Neural crest cell (in vitro differentiated cells): ENCODE data around the gene FST. TPM values are rescaled to one million over a fixed set of nuclear protein-coding genes. Genes with fewer than 3 reads are reported as not detected.

ENCODE experiments used
- DNase-seq: peaks from one replicate; pipeline ENCODE4 v3.0.0; 2021; ENCODE audit warnings: low read depth, mixed read lengths, low spot score
- H3K27ac Mint-ChIP-seq: one replicate; pipeline ENCODE4 v1.8.0; 2021; ENCODE audit warnings: mild to moderate bottlenecking, mixed read lengths; ENCODE audit not compliant: unreplicated experiment
- H3K27me3 Mint-ChIP-seq: 2 replicates; pipeline ENCODE4 v1.8.0; 2021; ENCODE audit warnings: low read depth, mild to moderate bottlenecking, mixed read lengths
- H3K36me3 Mint-ChIP-seq: 2 replicates; pipeline ENCODE4 v1.8.0; 2021; ENCODE audit warnings: low read depth, mild to moderate bottlenecking, mixed read lengths
- H3K4me1 Mint-ChIP-seq: 2 replicates; pipeline ENCODE4 v1.8.0; 2021; ENCODE audit warnings: mixed read lengths
- H3K4me3 Mint-ChIP-seq: one replicate; pipeline ENCODE4 v1.8.0; 2021; ENCODE audit warnings: mild to moderate bottlenecking, mixed read lengths
- H3K9me3 Mint-ChIP-seq: 2 replicates; pipeline ENCODE4 v1.8.0; 2021; ENCODE audit warnings: mixed read lengths
- total RNA-seq: library from RNA; stranded (reverse); gene quantifications from 2 replicates; pipeline ENCODE4 v1.2.1, GENCODE V29; 2021
- TF ChIP-seq, protein P1 (sequence below): fragments of 200-600 bp; sonication (generic); conservative IDR thresholded peaks from 2 replicates; pipeline ENCODE4 v1.5.0; 2021; ENCODE audit warnings: antibody characterized with exemption, mild to moderate bottlenecking

Gene FST
- total RNA-seq, 1 donor from 2014 or later = 7.2 TPM

DNA sequence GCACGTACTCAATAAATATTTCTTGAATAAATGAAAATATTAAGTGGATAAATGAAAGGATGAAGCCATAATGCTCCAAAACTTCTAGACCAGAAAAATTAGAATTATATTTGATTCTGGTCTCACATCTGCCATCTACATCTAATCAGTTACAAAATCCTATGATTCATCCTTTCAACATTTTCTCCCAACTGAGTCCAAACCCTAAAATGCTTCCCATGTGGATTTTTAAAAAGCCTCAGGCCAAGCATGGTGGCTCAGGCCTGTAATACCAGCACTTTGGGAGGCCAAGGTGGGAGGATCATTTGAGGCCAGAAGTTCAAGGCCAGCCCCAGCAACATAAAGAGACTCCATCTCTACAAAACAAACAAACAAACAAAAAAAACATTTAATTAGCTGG lies 31.6 kb upstream of the FST start:
- no peak overlapping the region for H3K4me3 Mint-ChIP-seq
- no peaks in the 10 kb centered on the region for H3K4me1 Mint-ChIP-seq
- DNase-seq = no peak
- no peaks in the 10 kb centered on the region for H3K36me3 Mint-ChIP-seq
- TF ChIP-seq, protein P1, sequence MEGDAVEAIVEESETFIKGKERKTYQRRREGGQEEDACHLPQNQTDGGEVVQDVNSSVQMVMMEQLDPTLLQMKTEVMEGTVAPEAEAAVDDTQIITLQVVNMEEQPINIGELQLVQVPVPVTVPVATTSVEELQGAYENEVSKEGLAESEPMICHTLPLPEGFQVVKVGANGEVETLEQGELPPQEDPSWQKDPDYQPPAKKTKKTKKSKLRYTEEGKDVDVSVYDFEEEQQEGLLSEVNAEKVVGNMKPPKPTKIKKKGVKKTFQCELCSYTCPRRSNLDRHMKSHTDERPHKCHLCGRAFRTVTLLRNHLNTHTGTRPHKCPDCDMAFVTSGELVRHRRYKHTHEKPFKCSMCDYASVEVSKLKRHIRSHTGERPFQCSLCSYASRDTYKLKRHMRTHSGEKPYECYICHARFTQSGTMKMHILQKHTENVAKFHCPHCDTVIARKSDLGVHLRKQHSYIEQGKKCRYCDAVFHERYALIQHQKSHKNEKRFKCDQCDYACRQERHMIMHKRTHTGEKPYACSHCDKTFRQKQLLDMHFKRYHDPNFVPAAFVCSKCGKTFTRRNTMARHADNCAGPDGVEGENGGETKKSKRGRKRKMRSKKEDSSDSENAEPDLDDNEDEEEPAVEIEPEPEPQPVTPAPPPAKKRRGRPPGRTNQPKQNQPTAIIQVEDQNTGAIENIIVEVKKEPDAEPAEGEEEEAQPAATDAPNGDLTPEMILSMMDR = no peak
- no peak overlapping the region for H3K27ac Mint-ChIP-seq
- H3K27me3 Mint-ChIP-seq = no peaks in the 10 kb centered on the region
- H3K9me3 Mint-ChIP-seq = no peaks in the 10 kb centered on the region

DNA sequence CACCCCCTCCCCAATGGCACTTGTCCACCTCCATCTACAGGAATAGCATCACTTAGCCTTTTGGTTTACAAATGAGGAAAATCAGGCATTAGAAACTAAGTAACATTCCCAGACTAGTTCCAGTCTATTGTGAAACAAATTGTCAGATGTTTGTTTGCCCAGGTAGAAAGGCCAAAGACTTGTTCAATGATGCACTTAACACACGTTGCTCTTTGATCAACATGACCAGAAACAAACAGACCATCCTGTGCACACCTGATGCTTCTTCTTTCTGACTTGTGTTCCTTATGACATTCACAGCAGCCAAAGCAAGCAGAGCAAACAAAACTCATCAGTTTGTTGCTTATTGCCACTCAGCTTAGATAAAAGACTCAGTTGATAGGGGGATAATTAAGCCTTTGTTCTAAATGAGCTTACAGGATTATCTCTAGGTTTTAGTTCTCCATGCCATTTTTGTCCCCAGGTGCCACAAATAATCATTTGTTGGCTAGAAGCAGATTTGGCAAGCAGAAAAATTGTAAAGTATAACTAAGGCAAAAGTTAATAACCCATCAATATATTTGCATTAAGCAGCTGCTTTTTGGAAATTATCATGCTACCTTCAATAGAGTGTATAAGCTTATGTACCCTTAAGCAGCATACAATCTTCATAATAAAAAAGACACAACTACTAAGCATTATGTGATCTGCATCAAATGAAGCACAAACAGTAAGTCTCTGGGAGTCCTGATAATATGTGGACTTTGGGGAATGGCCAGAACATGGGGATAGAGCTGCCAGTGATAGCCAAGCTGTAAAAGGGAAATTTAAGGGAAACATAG lies 26.3 kb upstream of the FST start:
- no peaks in the 10 kb centered on the region for H3K4me1 Mint-ChIP-seq
- H3K36me3 Mint-ChIP-seq = no peaks in the 10 kb centered on the region
- TF ChIP-seq, protein P1 = no peak
- no peak overlapping the region for H3K27ac Mint-ChIP-seq
- H3K9me3 Mint-ChIP-seq = no peaks in the 10 kb centered on the region
- no peak overlapping the region for H3K4me3 Mint-ChIP-seq
- DNase-seq = no peak
- peaks cover 3% of the 10 kb centered on the region for H3K27me3 Mint-ChIP-seq

DNA sequence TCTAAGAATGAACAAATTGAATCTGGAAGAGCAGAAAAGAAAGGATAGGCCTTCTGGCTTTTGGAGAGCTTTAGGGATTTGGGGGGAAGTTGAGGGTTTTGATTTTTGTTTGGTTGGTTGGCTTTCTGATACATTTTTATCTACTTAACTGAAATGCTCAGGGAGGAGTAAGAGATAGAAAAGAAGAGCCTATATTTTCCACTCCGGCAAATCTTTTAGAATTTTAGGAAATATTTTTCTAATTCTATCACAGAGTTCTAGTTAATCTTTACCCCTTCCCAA lies 25.8 kb upstream of the FST start:
- no peaks in the 10 kb centered on the region for H3K4me1 Mint-ChIP-seq
- no peak for DNase-seq
- H3K9me3 Mint-ChIP-seq = no peaks in the 10 kb centered on the region
- TF ChIP-seq, protein P1 = no peak
- peaks cover 3% of the 10 kb centered on the region for H3K27me3 Mint-ChIP-seq
- no peak overlapping the region for H3K4me3 Mint-ChIP-seq
- H3K27ac Mint-ChIP-seq = no peak overlapping the region
- H3K36me3 Mint-ChIP-seq = no peaks in the 10 kb centered on the region

DNA sequence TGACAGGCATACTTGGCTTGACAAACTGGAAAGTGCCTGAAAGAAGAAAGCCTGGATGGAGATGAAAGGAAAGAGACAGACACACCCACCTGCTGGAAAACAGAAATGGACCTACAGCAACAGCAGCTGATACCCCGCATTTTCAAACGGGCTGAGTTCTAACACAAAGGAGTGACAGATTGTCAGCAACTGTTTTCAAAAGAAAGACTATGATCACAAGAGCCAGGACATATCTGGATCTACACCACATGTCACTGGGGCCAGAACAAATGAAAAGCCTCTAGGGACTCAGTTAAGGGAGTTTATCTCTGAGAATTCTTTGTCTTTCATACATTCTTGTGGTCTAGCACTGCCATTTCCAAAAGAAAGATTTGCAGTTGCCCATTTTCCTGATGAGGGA lies 24.1 kb upstream of the FST start:
- Mint-ChIP-seq H3K9me3 (no peaks in the 10 kb centered on the region), H3K27ac (no peak overlapping the region)

DNA sequence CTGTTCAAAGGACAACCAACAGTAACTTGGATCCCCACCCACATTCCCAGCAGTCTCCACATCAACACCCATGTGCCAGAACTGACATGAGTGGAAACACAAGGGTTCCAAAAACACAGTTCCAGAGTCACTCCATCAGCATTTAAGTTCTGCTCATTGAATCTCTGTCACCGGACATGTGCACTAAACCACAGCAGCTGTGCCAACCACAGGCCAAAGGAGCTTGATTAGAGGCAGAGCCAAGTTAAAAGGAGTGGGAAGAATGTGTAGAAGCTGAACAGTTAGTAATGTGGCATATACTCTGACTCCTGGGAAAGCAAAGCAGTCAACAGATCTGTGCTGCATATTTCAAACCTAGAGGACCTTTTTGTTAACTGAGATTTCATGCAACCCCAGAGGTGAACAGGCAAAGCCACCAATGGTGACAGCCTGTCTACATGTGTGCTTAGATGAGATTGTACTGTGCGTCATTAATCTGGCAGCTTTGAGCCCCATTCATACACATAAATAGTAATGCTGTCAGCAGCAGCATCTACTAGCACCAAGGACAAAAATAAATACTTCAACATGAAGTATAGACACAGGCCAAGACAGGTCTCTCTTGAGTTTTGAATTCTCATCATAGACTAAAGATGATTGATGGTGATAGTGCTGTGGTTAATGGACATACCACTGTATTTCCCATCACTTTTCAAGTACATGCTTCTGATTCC lies 16.4 kb upstream of the FST start:
- no peaks in the 10 kb centered on the region for H3K27me3 Mint-ChIP-seq
- H3K36me3 Mint-ChIP-seq = no peaks in the 10 kb centered on the region
- peaks cover 5% of the 10 kb centered on the region for H3K4me1 Mint-ChIP-seq
- no peak overlapping the region for H3K27ac Mint-ChIP-seq
- no peak for DNase-seq
- H3K9me3 Mint-ChIP-seq = no peaks in the 10 kb centered on the region
- H3K4me3 Mint-ChIP-seq = no peak overlapping the region
- TF ChIP-seq, protein P1 = no peak

More for the DNA sequence above, 24.1 kb upstream of the FST start:
- Mint-ChIP-seq H3K4me3 (no peak overlapping the region), H3K36me3 (no peaks in the 10 kb centered on the region), H3K27me3 (peaks cover 3% of the 10 kb centered on the region), H3K4me1 (no peaks in the 10 kb centered on the region)
- TF ChIP-seq, protein P1 = no peak
- no peak for DNase-seq
